Anterior cingulate cortex (tissue), 58 donors: ENCODE data around the gene PITRM1.

Experiments used
- DNase-seq, 58 donors: peaks; one replicate each; lab custom pipeline; 2025; lab: John Stamatoyannopoulos, UW

Gene PITRM1

GRCh38 chr10:3143366-3143765, 29.2 kb downstream of the PITRM1 start:
- no peak for DNase-seq

- DNase-seq, result no peak
These were observed 30.3 kb downstream of the PITRM1 start for GRCh38 chr10:3142146-3142875.

DNA sequence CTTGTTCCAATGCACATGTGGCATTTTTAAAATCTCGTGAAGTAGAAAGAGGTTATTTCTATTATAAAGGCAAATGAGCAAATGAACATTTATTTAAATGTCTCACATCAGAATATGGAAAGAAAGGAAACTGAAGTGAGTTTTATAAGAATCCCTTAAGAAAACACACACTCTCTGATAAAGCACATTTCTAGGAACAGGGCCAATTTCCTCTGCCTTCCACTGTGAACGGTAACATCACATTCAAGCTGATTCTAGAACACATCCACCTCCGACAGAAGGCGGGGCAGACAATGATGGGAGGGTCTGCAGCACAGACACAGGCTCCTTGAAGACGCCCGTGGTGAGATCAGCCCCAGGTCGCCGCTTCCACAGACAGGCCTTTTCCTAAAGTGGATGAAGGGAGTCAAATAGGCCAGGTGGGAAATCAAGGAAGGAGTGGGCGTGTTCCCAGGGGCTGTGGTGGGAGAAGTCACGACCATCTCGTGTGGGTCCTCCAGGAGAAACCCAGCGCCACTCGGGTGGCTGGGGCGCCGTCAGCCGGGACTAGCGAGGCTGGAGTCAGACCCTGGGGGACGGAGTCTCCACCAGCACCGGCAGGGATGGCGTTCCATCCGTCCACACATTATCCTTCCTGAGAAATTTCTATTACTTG, 31.1 kb downstream of the PITRM1 start:
- DNase-seq, result no peak

DNA sequence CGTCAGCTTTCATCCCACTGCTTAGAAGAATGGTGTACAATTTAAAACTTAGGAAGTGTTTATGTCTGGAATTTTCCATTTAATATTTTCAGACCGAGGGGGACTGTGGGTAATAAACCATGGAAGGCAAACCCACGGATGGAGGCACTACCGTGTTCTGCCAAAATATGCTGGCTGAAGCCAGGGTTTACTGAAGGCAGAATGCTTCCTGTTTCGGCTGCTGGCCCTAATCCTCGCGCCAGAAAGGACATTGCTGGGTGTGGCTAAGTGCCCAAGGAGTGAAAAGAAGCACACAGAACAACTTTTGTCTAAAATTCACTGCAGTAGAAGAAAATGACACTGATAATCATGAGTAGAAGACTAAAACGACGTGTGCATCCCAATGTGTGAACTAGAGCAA, 32.3 kb downstream of the PITRM1 start:
- DNase-seq, result peak in 8 of 58 donors; percentile 16 to 43 (median 27)

- DNase-seq, result no peak
These were observed 33.2 kb downstream of the PITRM1 start for GRCh38 chr10:3139216-3139910.

GRCh38 chr10:3137958-3138726, 34.4 kb downstream of the PITRM1 start:
- DNase-seq, result no peak

DNA sequence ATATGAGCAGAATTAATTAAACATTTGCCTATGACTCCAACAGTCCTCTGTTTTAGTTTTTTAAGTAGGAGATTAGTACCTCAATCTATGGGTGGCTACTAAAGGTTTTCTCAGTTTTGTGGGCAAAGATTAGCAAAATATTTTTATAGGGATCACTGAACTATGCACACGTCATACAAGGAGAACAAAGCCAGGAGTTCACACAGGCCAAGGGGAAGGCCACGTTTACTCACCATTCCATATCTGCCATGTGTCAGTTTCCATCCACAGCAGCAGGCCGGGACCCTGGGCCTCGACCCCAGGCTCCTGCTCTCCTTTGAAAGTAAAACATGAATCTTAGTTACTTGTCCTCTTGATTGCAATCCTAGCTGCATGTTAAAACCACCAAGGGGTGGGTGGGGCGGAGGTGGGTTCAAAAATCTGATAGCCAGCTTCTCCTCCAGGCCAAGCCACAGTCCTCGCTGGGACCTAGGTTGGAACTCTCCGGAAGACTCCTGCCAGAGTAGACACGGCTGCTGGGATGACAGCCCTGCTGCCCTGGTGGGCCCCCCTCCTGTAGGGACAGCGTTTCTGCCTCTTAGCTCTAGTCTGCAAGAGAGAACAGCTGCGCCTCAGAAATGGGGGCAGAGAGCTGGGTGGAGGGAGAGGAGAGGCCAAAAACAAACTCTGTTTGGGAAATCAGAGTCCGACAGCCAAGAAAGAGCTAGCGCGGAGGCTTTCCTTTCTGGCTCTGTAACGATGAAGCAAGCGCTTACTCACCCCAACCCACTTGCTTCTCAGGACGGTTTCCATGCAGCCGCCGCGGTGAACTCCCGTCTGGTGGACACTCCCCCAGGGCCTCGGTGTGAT, 35.6 kb downstream of the PITRM1 start:
- peak in 44 of 58 donors; percentile 16 to 88 (median 56) for DNase-seq

GRCh38 chr10:3136336-3136735, 36.2 kb downstream of the PITRM1 start:
- peak in 12 of 58 donors; percentile 10 to 43 (median 25) for DNase-seq

GRCh38 chr10:3135006-3135405, 37.6 kb downstream of the PITRM1 start:
- DNase-seq, result peak in 2 of 58 donors; percentile 19 to 26

- no peak for DNase-seq
These were observed 38.6 kb downstream of the PITRM1 start for GRCh38 chr10:3133948-3134347.

GRCh38 chr10:3132036-3133025, 40.3 kb downstream of the PITRM1 start:
- no peak for DNase-seq

DNA sequence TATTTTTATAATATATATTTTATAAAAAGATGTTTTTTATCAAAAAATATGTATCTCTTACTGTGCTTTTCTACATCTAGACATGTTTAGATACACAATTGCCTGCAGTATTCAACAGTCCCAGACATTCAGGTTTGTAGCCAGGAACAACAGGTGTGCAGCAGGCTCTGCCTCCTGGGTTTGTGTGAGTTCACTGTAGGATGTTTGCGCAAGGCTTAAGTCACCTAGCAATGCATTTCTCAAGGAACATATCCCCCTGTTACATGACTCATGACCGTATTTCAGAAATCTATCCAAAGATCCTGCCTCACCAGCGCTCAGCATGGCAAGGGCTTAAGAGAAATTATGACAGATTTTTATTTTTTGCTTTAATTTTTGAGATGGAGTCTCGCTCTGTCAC, 41.5 kb downstream of the PITRM1 start:
- DNase-seq, result no peak

DNA sequence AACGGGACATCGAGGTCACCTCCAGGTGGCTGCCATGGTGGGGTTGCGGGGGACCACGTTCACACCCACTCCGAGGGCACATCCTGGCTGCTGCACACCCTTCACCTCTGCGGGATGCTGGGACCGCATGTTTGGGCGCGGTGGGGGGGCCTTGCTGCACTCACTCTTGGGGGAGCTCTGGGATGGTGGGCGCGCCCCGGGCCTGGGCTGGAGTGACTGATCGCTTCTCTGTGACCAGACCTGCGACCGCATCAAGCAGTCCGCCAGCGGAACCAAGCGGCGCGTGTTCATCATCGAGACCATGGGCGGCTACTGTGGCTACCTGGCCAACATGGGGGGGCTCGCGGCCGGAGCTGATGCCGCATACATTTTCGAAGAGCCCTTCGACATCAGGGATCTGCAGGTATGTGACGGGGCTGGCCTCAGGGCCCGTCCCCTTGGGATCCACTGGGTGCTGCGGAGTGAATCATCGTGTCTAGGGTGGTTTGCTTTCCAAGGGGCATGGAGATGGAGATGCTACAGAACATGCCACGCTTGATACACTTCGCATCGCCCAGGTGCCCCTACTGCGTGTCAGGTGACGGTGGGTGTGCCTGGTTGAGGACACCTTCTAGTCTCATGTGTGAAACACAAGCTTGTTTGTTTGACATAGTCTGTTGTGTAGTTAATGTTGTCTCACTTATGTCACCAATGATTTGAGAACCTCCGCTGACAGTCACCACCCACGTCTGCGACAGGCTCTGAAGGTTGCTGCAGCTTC, 42.8 kb downstream of the PITRM1 start:
- DNase-seq, result no peak

- DNase-seq, result no peak
These were observed 44.0 kb downstream of the PITRM1 start for GRCh38 chr10:3128379-3129130.

- DNase-seq, result no peak
These were observed 44.7 kb downstream of the PITRM1 start for GRCh38 chr10:3127921-3128320.

DNA sequence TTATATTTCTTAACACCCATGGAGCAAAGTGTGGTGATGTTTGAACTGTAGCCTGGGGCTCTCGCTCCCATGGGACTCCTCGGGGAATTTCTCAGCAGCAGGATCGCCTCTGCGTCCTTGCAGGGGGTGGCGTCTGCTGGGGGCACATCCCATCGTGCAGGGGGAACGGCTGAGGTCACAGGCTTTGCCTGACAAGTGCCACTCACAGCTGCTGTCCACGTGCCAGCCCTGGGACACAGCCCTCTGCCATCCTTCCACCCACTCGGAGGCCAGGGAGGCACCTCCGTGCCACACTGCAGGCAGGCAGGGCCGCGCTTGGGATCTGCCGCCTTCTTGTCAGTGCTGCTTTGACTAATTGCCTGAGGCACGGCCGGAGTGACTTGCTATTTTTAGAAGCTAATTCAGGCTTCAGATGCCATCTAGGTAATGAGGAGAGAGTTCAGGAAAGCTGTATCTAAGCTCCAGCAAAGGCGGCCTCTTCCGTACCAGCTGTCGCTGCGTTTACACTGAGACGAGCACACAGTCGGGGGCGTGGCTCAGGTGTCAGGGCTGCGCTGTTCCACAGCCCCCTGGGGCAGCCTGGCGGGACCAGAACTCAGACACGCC, 45.7 kb downstream of the PITRM1 start:
- DNase-seq, result peak in 1 of 58 donors; percentile 44

DNA sequence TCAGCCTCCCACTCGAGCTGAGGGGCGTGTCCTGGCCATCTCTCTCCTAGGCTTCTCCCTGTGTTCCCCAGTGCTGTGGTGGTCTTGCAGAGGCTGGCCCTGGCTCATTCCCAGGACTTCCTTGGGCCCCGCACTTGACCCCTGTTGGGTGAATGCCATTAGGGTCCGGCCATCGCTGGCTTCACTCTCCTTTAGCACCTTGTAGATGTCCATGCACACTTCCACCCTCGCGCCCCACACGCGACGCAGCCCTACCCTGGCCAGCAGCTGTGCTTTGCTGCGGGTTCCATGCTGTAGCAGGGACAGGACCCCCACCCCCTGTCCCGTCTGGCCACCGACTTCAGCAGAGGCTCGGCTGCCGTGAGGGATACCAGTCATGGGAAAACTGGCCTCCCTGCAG, 46.3 kb downstream of the PITRM1 start:
- DNase-seq, result no peak
